Activated CD4-positive, CD25-positive, alpha-beta regulatory T cell (primary cell): ENCODE results near the gene UNC13A.
A peak's percentile ranks its signal among the peaks of the same experiment; 100 is the strongest.

Source experiments
- DNase-seq, 4 experiments: peaks; one replicate each; lab custom pipeline; 2025; lab: John Stamatoyannopoulos, UW

Gene UNC13A

GRCh38 chr19:17706750-17707181, 18.6 kb upstream of the UNC13A start:
- DNase-seq, result no peak

- peak; percentile 40 to 63 (median 52) for DNase-seq
Observed at GRCh38 chr19:17703824-17704463, 15.8 kb upstream of the UNC13A start.

DNA sequence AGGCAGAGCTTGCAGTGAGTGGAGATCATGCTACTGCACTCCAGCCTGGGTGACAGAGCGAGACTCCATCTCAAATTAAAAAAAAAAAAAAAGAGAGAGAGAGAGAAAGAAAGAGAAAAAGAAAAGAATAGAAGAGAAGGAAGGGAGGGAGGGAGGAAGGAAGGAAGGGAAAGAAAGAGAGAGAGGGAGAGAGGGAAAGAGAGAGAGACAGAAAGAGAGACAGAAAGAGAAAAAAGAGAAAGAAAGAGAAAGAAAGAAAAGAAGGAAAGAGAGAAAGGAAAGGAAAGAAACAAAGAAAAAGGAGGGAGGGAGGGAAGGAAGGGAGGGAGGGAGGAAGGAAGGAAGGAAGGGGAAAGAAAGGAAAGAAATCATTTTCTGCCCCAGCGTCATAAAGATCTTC, 7.0 kb upstream of the UNC13A start:
- DNase-seq, result no peak

DNA sequence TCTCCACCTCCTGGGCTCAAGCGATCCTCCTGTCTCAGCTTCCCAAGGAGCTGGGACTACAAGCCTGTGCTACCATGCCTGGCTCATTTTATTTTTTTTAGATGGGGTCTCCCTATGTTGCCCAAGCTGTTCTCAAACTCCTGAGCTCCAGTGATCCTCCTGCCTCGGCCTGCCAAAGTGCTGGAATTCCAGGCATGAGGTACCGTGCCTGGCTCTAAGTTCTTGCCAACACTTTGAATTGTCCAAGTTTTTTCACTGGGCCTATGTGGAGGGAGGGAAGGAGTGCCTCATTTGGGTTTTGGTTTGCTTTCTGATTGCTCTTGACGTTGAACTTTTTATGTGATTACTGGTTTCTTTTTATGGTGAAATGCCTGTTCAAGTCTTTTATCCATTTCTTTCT, 4.4 kb upstream of the UNC13A start:
- DNase-seq, result no peak

DNA sequence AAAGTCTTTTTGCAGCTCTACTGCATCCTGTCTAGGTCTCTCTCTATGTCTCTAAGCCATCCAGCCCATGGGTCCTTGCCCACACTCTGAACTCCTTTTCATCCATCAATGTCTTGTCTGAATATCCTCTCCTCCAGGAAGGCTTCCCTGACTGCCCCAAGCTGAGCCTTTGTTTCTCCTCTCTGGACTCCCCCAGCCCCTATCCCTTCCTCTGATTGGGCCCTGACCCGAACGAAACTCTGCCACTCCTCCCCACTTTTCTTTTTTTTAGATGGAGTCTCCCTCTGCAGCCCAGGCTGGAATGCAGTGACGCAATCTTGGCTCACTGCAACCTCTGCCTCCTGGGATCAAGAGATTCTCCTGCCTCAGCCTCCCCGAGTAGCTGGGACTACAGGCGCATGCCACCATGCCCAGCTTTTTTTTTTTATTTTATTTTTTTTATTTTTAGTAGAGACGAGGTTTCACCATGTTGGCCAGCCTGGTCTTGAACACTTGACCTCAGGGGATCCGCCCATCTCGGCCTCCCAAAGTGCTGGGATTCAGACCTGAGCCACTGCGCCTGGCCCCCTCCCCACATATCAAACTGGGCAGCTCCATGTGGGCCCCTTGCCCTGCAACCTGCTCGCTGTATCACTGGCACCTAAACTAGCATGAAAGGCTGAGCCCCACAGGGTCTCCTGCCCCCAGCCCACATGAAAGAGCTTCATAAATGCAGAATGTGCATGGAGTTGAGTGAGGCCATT, 870 bp upstream of the UNC13A start:
- no peak for DNase-seq

GRCh38 chr19:17687141-17687856, 855 bp downstream of the UNC13A start:
- DNase-seq, result no peak

GRCh38 chr19:17686592-17687024, 1.5 kb downstream of the UNC13A start:
- no peak for DNase-seq

DNA sequence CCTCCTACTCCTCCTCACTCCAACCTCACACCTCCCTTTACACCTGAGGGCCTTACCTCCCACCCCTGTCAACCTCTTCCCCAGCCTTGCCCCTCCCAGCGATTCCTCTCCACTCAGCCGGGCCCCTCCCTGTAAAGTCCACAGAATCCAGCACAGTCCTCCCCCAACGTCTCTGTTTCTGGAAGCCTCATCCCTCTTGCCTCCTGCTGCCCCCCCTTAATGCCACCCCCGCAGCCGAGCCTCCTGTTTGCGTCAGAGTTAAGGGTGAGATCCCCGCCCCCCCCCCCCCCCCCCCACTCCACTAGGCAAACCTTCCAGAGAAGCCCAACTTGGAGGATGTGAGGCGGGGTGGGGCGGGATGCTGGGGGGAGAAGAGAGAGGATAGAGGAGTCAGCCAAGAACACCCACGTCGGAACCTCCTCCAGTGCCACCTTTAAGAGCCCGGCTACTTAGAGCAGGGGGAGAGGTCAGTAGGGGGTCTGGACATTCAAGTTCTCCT, 2.1 kb downstream of the UNC13A start:
- no peak for DNase-seq

DNA sequence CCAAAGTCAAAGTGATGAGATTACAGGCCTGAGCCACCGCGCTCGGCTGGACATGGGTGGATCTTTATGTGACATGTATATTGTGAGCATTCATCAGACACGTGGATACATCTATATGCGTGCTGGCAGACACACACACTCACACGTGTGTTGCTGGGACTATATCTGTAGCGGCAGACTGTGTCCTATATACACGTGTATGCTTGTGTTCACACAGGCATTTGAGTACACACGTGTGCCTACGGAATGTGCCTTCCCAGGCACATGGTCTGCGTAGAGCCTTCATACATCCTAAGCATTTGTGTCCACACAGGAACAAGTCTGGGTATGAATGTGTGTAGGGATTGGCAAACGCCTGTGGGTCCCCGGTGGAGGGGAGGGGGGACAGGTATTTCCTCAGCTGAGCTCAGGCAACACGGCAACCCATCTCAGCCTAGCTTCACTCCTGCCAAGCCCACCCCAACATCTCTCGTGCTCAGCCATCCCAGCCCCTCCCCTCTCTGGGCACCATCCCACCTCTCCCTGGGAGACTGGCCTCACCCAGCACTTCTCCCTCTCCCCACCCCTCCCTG, 2.6 kb downstream of the UNC13A start:
- no peak for DNase-seq

DNA sequence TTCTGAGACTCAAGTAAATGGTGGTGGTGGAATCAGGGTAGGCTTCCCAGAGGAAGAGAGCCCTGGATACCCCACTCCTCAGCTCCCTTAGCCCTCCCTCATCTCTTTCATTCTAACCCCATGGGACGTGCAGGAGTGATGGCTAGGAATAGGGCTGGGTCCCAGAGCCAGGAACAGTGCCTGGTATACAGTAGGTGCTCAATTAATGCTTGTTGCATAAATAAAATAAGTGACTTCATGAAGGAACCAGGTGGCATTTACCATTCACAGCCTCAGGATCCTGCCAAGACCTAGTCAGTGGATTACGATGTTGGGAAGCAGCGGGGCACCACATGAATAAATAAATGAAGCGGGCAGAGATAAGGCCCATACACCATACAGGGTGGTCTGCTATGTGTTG, 3.9 kb downstream of the UNC13A start:
- no peak for DNase-seq

GRCh38 chr19:17683078-17683477, 5.1 kb downstream of the UNC13A start:
- DNase-seq, result no peak

- no peak for DNase-seq
Observed at GRCh38 chr19:17682273-17682672, 5.9 kb downstream of the UNC13A start.

GRCh38 chr19:17681505-17682125, 6.5 kb downstream of the UNC13A start:
- peak in 1 of 4 experiments; percentile 5 for DNase-seq

- DNase-seq, result peak in 2 of 4 experiments; percentile 9 to 17
Observed at GRCh38 chr19:17680230-17680722, 7.9 kb downstream of the UNC13A start.

GRCh38 chr19:17679526-17680229, 8.5 kb downstream of the UNC13A start:
- no peak for DNase-seq

DNA sequence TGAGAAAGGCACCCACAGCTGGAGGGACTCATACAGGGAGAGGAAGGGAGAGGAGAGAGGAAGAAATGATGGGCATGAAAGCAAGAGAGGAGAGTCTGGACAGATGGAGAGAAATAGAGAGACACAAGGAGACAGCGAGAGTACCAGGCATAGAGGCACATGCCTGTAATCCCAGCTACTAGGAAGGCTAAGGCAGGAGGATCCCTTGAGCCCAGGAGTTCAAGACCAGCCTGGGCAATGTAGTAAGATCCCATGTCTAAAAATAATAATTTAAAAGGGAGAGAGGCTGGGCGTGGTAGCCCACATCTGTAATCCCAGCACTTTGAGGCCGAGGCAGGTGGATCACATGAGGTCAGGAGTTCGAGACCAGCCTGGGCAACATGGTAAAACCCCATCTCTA, 9.3 kb downstream of the UNC13A start:
- no peak for DNase-seq

DNA sequence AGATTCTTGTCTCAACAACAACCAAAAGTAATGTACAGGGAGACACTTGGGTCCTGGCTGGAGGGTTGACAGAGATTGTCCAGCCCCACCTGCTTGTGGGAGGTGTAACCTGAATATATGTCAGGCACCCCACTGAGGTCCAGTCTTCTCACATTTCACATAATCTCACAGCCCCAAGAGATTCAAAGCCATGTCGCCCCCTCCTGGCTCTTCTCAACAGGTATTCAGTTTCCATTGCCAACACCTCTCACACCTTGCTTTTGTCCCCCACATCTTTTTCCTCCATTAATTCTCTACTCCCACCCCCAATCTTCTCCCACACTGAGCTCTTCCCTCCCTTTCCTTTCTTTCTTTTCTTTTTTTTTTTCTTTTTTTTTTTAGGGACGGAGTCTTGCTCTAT, 11.2 kb downstream of the UNC13A start:
- DNase-seq, result no peak

- DNase-seq, result no peak
Observed at GRCh38 chr19:17676295-17676694, 11.9 kb downstream of the UNC13A start.

DNA sequence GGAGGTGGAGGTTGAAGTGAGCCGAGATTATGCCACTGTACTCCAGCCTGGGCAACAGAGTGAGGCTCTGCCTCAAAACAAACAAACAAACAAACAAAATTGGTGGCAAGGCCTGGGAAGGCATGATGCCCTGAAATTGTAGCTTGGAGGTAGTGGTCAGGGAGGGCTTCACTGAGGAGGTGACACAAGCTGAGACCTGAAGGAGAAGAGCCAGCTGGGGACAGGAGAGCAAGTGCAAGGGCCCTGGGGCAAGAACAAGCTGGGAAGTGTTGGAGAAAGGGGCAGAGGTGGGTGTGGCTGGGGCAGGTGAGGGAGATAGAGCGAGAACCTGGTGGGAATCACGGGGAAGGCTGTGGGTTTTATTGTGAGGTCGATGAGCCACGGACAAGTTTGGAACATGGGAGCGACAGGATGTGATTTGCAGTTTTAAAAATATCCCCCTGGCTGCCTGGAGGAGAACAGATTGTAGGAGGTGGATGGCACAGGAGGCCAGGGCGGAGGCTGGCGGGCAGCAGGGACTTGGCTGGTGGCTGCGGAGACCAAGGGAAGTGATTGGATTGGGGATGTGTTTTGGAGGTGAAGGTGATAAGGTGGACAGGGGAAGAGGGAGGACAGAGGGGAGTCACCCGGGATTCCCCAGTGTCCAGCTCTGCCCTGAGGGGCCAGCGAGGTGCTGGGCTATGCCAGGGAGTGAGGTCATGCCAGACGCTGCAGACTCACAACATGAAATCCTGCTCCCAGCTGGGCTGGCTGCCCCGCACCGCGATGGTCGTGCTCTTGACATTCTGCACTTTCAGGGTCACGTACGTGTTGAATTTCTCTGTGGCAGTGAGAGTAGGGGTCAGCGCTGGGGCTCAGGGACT, 14.0 kb downstream of the UNC13A start:
- no peak for DNase-seq

DNA sequence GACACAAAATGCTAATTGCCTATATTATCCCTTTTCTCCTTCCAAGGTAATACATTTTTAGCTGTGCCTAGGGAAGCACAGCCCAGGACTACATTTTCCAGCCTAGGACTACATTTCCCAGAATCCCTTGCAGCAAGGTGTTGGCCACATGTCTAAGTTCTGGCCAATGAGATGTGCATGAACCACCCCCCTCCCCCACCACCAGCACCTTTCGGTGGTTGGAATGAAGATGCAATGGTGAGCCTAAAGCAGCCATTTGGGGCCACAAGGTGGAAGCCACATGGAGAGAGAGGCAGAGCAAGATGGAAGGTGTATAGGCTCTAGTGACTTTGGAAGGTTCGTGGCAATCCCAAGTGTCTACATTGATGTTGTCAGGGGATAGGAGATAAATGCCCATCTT, 16.2 kb downstream of the UNC13A start:
- DNase-seq, result no peak
